Lung (tissue), 12 donors: Measurements from ENCODE around the gene PIK3R6. TPM values are rescaled to one million over a fixed set of nuclear protein-coding genes. Genes with fewer than 3 reads are reported as not detected.

Experiments
- ATAC-seq: fragments of 200-7000 bp; cut with Tn5 transposase; one replicate; pipeline ENCODE4 v1.9.1; 2020; ENCODE audit warnings: moderate number of reproducible peaks; ENCODE audit not compliant: insufficient read depth, low FRiP score
- DNase-seq, 3 donors: peaks; one replicate each; pipeline ENCODE4 v3.0.0-alpha.2; 2013 to 2017
- H3K27ac ChIP-seq, 2 donors: one replicate each; pipeline ENCODE4 v1.5.1; 2013; ENCODE audit warnings: mild to moderate bottlenecking in 2 of 2, moderate library complexity in 2 of 2, control low read depth in 1 of 2, inconsistent platforms in 1 of 2, low read depth in 1 of 2, low read length in 1 of 2
- H3K27me3 ChIP-seq, 3 donors: one replicate each; pipeline ENCODE4 v1.5.1; 2013; ENCODE audit warnings: low read length in 2 of 3; ENCODE audit not compliant: control insufficient read depth in 3 of 3, insufficient read depth in 3 of 3
- H3K36me3 ChIP-seq, 4 donors: one replicate each; pipeline ENCODE4 v1.5.1; 2013; ENCODE audit warnings: low read length in 4 of 4, mild to moderate bottlenecking in 1 of 4, moderate library complexity in 1 of 4; ENCODE audit not compliant: control insufficient read depth in 4 of 4, insufficient read depth in 4 of 4
- H3K4me1 ChIP-seq, 5 donors: one replicate each; pipeline ENCODE4 v1.5.1; 2013; ENCODE audit warnings: low read length in 5 of 5, mild to moderate bottlenecking in 2 of 5, moderate library complexity in 1 of 5; ENCODE audit not compliant: control insufficient read depth in 5 of 5, insufficient read depth in 5 of 5
- H3K4me3 ChIP-seq: one replicate; pipeline ENCODE4 v1.5.1; 2013; ENCODE audit warnings: mild to moderate bottlenecking, control low read depth, moderate library complexity
- H3K9ac ChIP-seq, 2 donors: one replicate each; pipeline ENCODE4 v1.5.1; 2013; ENCODE audit warnings: low read length in 2 of 2, control low read depth in 1 of 2; ENCODE audit not compliant: insufficient read depth in 1 of 2
- H3K9me3 ChIP-seq, 4 donors: one replicate each; pipeline ENCODE4 v1.5.1; 2013; ENCODE audit warnings: low read length in 3 of 4, mild to moderate bottlenecking in 1 of 4, moderate library complexity in 1 of 4; ENCODE audit not compliant: control insufficient read depth in 4 of 4, insufficient read depth in 3 of 4
- CTCF ChIP-seq: IDR thresholded peaks from 2 replicates; pipeline ENCODE4 v1.5.1; 2012; ENCODE audit warnings: mild to moderate bottlenecking; ENCODE audit errors: control extremely low read depth, extremely low read depth
- WGBS, 2 donors: extraction: QIAGEN DNeasy Blood & Tissue Kit; methylation state at CpG; one replicate each; pipeline ENCODE4 v1.1.7; 2013; 5-methylcytosine and 5-hydroxymethylcytosine counted together
- polyA plus RNA-seq, 2 donors: library from polyadenylated mRNA; stranded (reverse); fragments of 200-250 nt; gene quantifications; one replicate each; pipeline ENCODE4 v1.2.1, GENCODE V29; 2013
- total RNA-seq, 2 donors: library from RNA; depleted of rRNA in 1 of 2; stranded (reverse); fragments of >200 nt in 1 of 2; gene quantifications; one replicate each; pipeline ENCODE4 v1.2.1, GENCODE V29; 2014 to 2021
- donor health status: control.
- donor health status: control.
- donor health status: Bipolar disorder and iron deficiency.
- donor health status: healthy.
- donor health status: DM: yes; HTN: yes; CAD: no.

Gene PIK3R6
- total and polyA plus RNA-seq, 4 donors: 0.93 to 3.0 (median 1.5) TPM

DNA sequence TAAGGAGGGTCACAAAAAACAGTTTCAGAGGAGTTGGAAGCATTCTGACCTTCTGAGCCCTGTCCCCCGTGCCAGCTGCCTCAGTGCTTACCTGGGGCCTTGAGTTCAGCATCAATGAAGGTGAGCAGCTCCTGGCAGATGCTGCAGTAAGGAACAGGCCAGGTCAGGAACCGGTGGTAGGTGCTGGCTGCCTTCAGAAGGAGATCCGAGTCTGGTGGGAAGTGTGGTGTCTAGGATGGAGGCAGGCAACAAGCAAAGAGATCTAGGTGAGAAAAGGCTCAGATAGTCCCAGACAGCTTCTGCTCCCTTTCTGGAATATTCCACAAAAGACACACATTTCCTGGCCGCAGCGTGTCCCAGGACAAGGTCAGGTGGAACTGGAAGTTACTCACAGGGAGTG, 37.2 kb upstream of the PIK3R6 start:
- H3K4me3 ChIP-seq: no peak overlapping the region
- H3K4me1 ChIP-seq: no peaks in the 10 kb centered on the region
- peaks cover 0 to 34% (median 2%) of the 10 kb centered on the region in 3 donors for H3K27me3 ChIP-seq
- H3K9me3 ChIP-seq: peaks cover 0 to 2% (median 0%) of the 10 kb centered on the region in 4 donors
- 93 to 94% methylated on average over 5 of the region's 5 CpGs for WGBS, 2 donors
- H3K27ac ChIP-seq: no peak overlapping the region
- no peak for TF ChIP-seq CTCF
- H3K36me3 ChIP-seq: peaks cover 0 to 1% (median 0%) of the 10 kb centered on the region in 4 donors
- H3K9ac ChIP-seq: no peak overlapping the region
- ATAC-seq (no peak), DNase-seq (no peak)

- no peak overlapping the region for H3K9ac ChIP-seq
- peaks cover 0 to under 1% (median 0%) of the 10 kb centered on the region in 5 donors for H3K4me1 ChIP-seq
- peaks cover 0 to 36% (median 2%) of the 10 kb centered on the region in 3 donors for H3K27me3 ChIP-seq
- WGBS, 2 donors: 58 to 90% methylated on average over 2 of the region's 2 CpGs
- no peak overlapping the region for H3K27ac ChIP-seq
- no peak for TF ChIP-seq CTCF
- no peak overlapping the region for H3K4me3 ChIP-seq
- peaks cover 0 to 2% (median 0%) of the 10 kb centered on the region in 4 donors for H3K9me3 ChIP-seq
- peaks cover 0 to 1% (median 0%) of the 10 kb centered on the region in 4 donors for H3K36me3 ChIP-seq
- ATAC-seq (no peak), DNase-seq (no peak)
Measured at GRCh38 chr17:8904201-8904600, 36.7 kb upstream of the PIK3R6 start.

DNA sequence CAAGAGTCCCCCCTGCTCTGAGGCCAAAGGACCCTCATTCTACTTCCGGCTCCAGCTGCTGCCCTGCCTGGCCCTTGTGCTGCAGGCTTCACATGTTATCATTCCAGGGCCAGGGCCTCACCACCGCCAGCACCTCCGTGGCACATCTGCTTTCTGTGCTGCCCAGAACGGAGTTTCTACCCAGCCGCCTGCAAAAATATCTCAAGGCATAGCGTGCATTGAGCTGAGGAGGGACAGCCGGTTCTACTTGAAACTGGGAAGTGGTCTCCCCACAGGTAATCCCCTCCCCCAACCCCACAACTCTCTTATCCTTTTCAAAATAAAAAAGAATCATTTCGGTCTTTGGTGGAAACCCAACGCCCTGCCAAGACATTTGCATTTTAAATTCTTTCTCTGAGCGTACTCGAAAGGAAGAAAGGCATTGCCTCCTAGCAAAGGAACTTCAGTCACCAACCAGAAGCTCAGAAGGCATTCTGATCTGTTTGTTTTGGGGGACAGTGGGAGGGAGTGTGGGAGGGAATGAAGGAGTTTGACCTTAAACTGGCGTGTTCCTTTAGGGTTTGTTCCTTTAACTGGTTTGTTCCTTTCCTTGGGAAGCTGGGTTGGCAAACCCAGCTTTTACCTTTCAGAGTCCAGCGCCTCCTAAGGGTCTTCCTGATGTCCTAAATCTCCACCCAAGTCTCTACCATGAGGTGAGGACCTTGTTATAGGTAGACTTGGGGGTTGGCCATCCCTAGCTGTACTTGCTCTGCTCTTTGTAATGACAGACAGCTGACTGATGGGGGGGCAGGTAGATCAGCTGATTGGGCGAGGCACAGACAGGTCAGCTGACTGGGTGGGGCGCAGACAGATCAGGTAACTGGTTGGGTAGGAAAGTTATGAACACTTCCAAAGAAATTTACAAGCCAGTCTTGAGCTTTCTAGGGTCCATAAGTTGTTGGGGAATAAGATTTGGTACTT, 33.4 kb upstream of the PIK3R6 start:
- ATAC-seq (no peak), DNase-seq (no peak)
- no peak for TF ChIP-seq CTCF
- H3K27me3 ChIP-seq: peaks cover 0 to 57% (median 2%) of the 10 kb centered on the region in 3 donors
- H3K4me1 ChIP-seq: peaks cover 0 to 2% (median 0%) of the 10 kb centered on the region in 5 donors
- H3K36me3 ChIP-seq: peaks cover 0 to 1% (median 0%) of the 10 kb centered on the region in 4 donors
- no peak overlapping the region for H3K9ac ChIP-seq
- peaks cover 0 to 4% (median 0%) of the 10 kb centered on the region in 4 donors for H3K9me3 ChIP-seq
- no peak overlapping the region for H3K4me3 ChIP-seq
- 47 to 59% methylated on average over 15 of the region's 15 CpGs for WGBS, 2 donors
- no peak overlapping the region for H3K27ac ChIP-seq
